ENCODE measurements around the gene GCH1.

Gene GCH1

DNA sequence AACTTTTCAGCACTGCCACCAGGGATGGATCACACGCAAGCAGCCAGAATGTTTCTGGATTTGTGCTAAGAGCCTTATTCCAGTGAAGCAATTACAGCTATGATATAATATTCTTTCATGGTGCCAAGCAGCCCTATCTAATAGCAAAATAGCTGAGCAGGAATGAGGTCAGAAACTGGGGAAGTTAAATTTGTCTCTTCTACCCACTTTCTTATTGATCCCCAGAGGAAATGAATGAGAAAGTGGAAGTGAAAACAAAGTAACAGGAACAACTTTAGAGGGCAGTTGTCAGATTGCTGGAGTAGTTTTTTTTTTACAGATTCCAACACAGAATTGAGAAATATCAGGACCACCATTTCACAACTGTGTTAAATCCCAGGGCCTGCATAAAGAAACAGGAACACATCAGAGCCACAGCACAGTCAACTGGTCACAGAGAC is 44.8 kb downstream of the GCH1 start:
- no peak for DNase-seq

DNA sequence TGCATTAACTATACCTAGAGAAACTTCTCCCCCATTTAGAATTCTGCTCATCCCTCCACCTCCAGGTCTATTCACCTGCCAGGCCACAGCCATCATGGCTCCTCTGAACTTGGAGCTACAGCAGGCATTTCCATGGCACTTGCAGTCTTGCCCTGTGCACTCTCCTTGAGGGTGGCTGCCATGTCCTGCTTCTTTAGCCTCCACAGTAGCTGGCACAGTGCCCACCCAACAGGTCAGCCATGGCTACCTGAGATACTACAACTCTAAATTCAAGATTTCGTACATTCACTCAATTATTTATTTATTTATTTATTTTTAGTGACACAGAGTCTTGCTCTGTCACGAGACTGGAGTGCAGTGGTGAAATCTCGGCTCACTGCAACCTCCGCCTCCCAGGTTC is 46.5 kb downstream of the GCH1 start:
- no peak for DNase-seq

DNA sequence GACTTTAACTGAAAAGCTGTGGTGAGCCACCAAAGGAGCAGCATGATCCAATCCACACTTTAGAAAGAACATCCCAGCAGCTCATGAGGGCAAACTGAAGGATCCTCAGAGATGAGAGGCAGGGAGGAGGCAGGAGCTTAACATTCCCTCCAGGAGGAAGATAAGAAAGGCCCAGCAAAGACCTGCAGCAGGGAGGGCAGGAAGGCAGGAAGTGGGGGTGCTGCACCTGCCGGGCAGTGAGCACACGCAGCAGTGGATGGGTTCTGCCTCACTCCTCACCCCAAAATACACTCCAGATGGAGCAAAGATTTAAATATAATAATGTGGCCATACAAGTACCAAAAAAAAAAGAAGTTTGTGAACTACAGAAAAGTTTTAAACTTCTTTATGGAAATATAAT is 48.4 kb downstream of the GCH1 start:
- no peak for DNase-seq

DNA sequence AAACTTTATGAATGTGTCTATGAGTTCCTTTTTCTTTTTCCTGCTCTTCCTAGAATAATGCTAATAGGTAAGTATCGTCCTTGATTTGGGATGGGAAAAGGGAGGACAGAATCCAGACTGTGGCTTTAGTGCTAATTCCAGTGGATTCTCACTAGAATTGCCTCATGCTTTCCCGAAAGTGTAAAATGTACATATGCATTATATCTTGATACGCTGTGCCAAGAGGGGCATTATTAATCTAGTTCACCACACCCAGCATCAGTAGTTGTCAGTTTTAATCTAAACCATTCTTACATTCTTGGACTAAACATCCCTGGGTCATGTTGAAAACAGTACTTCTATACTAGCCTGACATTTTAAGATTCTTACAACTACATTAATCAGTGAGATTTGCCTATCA is 49.3 kb downstream of the GCH1 start:
- no peak for DNase-seq

DNA sequence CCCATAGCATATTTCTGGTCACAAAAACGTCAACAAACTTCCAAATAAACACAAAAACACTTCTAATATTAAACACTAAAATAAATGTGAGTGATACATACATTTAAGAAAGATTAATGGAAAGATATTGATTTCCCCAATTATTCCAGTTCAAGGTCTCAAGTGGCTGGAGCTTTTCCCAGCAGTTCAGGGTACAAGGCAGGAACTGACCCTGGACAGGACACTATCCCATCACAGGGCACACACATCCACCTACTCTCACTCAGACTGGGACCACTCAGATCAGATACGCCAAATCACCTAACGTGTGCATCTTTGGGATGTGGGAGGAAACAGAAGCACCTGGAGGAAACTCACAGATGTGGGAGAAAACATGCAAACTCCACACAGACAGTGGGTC is 50.4 kb downstream of the GCH1 start:
- DNase-seq: no peak

DNA sequence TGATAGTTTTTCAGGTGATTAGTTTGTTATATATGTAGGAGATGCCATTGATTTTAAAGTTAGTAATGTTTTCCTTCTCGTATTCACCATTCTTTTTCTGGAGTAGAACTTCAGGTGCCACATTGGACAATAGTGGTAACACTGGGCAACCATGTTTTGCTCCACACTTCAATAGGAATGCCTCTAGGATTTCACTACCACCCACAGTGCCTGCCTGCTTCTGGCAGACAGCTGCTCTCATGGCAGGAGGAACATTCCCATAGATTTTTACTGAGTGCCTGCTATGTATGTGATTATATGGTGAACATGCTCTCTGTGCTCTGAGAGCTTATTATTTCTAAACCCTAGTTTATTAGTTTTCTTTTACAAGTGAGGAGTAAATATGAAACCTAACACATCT is 53.7 kb downstream of the GCH1 start:
- no peak for DNase-seq

DNA sequence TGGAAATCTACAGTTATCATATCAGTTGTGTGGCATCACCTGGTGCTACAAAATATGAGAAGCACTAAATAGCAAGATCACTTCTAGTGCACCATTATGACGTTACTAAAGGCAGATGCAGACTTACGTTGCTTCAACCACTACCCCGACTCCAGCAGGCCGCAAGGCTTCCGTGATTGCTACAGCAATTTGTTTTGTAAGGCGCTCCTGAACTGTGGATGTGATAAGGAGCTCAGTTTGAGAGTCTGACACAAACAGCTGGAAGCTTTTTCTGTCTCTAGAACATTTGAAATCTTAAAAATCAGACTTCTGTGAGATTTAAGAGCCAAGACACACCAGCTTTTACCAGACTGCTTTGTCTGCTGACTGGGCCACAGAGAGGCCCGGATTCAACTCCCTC is 57.0 kb downstream of the GCH1 start:
- no peak for DNase-seq

DNA sequence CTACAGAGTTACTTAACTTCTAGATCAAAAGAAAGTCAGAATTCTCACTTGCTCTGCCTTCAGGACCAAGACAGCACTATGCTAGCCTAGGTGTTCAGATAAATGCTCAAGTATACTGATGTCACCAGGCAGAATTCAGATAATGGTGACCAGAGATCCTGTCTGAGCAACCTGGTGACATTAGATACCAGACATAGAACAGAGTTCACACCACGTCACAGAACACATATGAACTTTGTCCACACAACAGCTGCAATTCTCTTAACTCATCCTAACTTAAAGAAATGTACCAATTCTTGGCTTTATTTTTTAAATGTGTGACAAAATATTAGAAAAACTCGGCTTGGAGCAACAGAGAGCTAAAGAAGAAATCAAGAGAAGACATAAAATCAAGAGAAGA is 58.1 kb downstream of the GCH1 start:
- DNase-seq: no peak

DNA sequence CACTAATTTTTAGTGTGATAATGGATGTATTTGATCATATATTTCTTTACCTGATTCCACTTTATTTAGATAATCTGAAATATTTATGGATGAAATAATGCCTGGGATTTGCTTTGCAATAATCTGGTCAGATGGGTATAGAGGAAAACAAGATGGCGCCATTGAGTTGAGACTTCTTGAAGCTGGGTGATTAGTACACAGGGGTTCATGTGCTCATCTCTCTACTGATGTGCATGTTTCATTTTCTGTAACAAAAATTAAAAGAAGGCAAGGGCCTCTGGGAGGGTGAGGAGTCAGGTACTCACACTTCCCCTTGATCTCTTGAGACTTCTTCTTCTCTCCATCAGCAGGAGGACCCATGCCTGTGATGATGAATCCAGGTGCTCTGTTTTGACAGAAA is 61.8 kb downstream of the GCH1 start:
- no peak for DNase-seq

DNA sequence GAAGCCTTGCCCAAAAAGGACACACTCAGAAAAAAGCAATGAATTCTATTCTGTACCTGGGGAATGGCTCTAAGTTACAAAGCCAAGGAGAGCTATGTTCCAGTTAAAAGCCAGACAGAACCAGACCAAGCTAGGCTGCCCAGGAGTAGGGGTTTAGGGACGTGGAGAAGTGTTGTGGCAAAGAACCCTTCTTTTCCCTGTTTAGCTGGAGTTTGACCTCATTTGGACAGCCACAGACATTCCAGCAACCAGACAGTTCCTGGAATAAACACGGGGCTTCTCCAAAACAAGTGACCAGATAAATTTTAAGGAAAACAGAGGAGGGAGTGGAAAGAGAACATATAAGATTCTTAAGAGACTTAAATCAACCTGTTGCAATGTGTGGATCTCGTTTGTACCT is 62.3 kb downstream of the GCH1 start:
- DNase-seq: no peak

DNA sequence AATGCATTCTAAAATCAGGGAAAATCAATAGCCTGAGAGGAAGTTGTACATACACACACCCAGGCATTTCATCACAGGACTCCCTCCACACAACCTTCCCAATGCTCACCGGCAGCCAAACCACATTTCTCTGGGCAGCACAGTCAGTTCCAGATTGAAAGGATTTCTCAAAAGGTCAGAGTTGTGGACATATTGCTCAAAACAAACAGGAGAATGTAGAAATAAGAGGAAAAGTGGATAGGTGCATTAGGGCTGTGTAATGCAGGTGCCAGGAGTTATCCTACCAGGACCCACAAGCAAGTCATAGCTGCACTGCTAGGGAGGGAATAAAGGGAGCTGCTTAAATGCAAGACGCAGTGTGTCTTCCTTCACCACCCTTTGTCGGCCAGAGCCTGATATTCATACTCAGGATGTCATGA is 62.9 kb downstream of the GCH1 start:
- no peak for DNase-seq

DNA sequence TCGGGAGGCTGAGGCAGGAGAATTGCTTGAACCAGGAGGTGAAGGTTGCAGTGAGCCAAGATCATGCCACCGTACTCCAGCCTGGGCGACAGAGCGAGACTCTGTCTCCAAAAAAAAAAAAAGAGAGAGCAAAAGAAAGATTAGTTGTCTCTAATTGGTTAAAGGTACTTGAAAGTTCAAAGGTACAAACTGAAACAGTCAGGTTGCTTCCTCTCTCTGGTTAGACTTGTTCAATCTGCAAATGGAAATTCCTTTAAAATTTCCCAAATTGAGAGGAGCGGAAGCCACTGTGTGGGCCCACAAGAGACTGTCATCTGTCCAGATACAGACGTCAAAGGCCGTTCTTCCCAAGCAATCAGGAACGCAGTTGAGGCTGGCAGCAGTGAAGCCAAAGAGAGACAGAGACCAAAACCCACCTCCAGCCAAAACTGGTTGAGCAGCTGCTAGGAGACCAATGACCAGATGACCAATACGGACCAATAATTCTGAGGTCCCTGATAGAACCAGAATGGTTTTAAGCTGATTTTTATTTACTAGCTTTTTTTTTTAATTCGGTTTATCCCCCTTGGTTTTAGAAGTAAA is 63.6 kb downstream of the GCH1 start:
- DNase-seq: no peak

DNA sequence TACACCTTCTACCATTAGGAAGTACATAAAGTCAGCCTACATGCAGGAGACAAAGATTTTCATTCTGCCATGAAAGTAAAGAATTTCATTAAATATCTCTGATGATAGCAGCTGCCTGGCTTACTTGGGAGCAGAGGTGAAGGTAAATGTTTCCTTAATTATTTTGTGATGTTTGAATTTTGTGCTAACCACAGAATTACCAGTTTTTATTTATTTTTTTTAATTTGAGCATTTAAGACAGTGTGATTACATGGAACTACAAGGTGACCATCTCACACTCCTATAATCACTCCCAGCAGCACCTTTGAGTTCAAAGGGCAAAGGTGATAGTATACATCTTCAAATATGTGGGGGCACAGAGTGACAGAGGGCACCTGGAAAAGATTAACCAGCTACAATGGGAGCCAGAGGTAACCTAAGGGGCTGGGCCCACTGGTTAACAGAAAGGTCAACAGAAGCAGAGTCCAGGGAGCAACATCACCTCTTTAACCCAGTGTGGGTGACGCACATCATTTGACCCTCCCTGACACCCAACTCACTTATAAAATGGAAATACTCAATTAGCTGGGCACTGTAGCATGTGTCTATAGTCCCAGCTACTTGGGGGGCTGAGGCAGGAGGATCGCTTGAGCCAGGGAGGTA is 65.0 kb downstream of the GCH1 start:
- no peak for DNase-seq

DNA sequence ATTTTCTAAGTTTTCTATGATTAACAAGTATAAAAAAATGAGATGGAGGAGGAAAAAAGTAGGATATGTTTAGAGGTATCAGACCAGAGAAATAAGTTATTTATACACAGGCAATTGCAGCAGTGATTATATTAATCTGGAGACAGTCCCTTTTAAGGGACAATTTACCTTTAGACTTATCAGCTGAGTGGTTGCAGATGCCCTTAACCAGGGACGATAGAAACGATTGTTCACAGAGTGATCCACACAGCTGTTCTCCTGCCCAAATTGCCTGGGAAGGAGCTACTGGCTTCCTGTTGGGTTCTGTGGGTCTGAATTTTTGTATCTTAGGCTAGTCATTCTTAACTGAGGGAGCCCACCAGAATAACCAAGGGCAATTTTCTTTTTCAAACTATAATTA is 66.4 kb downstream of the GCH1 start:
- DNase-seq: no peak

DNA sequence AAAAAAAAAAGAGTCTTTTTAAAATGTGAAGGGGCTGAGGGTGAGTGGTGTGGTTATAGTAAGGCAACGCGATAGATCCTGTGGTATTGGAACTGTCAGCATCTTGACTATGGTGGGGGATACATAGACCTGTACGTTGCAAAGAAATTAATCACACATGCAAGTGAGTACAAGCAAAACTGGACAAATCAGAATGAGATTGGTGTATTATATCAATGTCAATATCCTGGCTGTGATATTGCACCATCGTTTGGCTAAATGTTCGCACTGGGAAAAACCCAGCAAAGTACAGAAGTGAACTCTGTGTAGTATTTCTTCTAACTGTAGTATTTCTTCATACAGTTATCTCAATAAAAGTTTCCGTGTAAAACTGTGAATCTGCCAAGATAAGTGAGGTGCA is 67.9 kb downstream of the GCH1 start:
- DNase-seq: no peak

DNA sequence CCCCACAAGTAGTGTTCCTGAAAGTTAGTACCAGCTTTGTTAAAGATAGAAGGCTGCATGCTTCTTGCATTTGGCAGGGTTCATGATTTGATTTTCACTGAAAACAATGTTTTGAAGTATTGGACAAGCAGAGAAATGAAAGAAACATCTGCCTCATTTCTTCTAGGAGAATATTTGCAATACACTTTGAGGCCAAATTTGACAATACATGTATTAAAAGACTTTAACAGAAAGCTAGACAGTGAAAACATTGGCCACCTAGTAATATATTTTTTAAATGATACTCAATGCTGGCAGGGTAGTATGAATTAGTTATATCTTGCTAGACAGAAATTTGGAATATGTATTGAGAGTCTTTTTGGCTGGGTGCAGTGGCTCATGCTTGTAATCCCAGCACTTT is 68.5 kb downstream of the GCH1 start:
- no peak for DNase-seq

DNA sequence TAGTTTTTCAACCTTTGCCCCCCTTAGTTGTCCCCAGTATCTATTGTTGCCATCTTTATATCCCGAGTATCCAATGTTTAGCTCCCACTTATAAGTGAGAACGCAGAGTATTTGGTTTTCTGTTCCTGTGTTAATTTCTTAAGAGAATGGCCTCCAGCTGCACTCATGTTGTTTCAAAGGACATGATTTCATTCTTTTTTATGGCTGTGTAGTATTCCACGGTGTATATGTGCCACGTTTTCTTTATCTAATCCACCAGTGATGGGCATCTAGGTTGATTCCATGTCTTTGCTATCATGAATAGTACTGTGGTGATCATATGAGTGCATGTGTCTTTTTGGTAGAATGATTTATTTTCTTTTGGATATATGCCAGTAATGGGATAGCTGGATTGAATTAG is 72.0 kb downstream of the GCH1 start:
- no peak for DNase-seq

DNA sequence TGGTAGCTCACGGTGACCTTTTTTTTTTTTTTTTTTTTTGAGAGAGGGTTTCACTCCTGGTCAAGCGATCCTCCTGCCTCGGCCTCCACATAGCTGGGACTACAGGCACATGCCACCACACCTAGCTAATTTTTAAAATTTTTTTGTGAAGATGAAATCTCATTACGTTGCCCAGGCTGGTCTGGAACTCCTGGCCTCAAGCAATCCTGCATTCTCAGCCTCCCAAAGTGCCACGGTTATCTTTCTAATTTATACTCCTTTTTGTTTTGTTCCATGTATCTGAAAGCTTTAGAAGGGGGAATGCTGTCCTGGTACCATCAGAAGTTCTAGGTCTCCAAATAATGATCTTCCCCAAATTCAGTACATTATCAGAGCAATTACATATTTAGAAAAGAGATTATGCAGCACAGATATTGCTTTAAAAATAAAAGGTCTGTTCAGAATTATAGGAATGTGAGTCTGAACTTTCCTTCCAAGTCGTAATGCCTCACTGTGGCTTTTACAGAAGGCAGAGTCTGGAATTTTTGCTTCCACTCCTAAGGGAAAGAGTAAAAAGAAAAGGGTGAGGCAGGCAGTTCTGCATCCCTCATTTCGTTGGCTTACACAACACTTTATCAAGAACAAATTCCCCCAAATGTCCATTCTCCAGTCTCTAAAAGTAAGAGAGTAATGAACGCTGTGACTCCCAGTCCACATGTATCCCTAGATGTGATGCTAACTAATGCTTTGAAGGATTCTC is 73.0 kb downstream of the GCH1 start:
- no peak for DNase-seq

DNA sequence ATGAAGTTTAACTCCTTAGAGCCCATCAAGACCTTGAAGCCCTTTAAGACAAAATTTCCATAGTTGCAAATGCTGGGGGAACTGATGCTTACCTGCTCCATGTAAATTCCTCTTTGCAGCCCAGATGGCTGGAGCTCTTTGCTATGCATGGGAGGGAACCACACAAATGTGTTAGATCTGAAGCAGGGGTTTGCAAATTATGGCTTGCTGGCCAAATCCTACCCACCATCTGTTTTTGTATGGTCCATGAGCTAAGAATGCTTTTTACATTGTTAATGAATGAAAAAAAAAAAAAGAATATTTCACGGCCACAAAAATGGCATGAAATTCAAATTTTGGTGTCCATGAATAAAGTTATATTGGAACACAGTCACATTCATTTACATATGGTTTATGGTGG is 74.6 kb downstream of the GCH1 start:
- DNase-seq: no peak

DNA sequence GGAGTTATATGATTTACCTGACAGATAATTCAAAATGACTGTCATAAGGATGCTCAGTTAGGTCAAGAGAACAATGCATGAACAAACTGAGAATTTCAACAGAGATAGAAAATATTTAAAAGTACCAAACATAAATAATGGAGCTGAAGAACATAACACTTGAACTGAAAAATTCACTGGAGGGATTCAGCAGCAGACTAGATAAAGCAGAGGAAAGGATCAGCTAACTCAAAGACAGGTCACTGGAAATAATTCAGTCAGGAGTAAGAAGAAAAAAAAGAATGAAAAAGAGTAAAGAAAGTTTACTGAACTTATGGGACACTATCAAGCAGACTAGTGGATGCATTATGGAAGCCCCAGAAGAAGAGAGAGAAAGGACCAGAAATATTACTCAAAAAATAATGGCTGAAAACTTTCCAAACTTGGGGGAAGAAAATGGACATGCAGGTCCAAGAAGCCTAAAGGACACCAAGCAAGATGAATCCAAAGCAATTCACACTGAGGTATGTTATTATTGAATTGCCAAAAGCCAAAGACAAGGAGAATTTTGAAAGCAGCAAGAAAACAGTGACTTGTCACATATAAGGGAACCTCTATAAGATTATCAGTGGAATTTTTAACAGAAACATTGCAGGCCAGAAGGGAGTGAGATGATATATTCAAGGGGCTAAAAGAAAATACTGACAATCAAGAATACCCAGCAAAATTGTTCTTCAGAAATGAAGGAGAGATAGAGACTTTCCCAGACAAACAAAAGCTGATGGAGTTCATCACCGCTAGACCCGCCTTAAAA is 78.7 kb downstream of the GCH1 start:
- no peak for DNase-seq

DNA sequence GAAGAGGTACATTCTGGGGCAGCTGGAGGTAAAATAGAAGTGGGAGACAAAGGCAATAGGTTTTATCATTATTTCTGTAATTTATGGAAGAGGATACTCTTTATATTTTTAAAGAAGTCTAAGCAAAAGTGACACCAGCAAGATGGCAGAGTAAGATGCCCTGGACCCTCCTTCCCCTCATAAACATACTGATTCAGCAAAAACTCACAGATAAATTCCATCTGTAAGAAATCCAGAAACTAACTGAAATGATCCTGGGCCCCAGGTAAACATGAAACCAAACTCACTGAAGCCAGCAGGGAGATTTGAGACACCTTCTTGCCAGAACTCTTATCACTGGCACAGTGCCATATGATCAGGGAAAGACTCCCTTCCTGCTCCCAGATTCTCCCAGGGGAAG is 79.9 kb downstream of the GCH1 start:
- no peak for DNase-seq

DNA sequence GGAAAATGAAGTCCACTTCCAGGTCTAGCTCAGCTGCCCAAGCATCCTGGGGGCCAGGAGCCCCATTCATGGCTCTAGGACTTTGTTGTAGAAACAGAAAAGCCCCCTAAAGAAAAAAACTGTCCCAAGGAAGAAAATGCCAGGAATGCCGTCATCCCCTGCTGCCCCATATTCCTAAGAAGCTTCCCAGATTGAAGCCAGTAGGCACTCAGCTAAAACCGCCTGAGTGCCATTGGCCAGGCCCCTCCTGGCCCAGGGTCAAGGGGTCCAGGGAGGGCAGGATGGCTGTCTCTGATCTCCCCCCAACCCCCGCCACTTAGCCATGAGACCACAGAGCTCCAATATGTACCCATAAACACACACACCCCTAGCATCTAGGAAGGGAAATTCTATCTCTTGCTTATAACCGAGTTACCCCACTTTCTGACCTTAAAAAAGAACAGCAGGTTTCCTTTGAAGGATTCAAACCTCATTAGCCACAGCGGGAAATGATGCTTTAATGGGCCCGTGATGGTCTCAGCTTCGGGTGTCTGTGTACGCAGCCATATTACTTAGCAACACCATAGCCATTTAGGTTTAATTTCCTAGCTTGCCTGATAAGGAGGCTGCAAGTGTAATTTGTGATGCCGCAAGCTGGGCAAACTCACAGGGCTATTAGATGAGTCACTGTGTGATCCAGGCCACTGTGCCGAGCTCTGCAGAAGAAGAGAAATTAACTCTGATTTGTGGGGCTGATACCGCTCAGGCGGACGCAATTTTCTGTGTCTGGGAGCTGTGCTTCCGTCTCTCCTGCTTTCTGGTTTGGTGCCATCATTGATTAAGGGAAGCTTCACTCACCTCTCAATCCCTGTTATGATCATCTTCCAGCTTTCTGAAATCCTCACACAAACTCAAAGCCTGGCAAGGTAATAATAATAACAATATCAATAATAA is 84.2 kb downstream of the GCH1 start:
- DNase-seq: no peak

DNA sequence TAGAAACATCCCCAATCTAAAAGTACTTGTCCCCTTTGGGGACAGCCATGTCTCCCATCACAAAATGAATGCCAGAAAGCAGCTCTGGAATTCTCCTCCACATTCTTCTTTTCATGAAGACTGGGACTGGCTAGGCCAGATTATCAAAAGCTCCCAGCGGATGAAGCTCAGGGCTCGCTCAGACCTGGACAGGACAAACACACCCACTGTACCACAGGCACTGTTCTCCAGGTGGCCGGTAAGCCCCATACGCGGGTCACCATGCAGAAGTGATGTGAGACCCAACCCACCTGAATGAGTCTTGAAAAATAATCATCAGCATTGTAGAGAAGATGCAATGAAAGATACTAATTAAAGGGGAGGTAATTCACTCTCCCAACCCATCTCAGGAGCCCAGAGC is 85.1 kb downstream of the GCH1 start:
- no peak for DNase-seq

All from activated CD8-positive, alpha-beta memory T cell treated with anti-CD3 and anti-CD28 coated beads, Interleukin-2, amount 50 U/mL, for 4 hours (primary cell).